GM12875 (cell line): Measurements from ENCODE around the gene OVCA2.

ENCODE experiments used
- H3K4me3 ChIP-seq: one replicate; pipeline ENCODE4 v1.5.1; 2011; ENCODE audit warnings: low read depth, low read length, control low read depth
- TF ChIP-seq, protein P1 (sequence below): IDR thresholded peaks from 2 replicates; pipeline ENCODE4 v1.5.1; 2011; ENCODE audit warnings: low read depth, mild to moderate bottlenecking, control low read depth, inconsistent platforms, low read length, moderate library complexity, borderline replicate concordance; ENCODE audit not compliant: insufficient read depth

OVCA2 gene

DNA sequence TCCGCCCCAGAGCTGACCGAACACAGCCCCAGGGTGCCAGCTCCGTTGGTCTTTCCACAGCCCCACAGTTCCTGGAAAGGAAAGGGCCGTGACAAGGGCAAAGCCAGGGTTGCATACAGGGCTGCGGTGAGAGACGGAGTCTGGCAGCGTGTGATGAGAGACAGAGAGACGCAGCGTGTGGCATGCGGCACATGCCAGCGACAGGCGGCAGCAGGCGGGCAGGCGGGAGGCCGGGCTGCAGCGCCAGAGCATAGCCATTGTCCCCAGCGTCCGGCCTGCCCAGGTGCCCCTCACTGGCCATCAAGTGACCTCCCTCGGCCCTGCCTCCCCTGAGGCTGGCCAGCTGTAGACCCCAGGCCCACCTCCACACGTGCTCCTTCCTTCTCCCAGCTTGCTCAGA, 25.3 kb upstream of the OVCA2 start:
- no peak overlapping the region for H3K4me3 ChIP-seq
- TF ChIP-seq, protein P1, sequence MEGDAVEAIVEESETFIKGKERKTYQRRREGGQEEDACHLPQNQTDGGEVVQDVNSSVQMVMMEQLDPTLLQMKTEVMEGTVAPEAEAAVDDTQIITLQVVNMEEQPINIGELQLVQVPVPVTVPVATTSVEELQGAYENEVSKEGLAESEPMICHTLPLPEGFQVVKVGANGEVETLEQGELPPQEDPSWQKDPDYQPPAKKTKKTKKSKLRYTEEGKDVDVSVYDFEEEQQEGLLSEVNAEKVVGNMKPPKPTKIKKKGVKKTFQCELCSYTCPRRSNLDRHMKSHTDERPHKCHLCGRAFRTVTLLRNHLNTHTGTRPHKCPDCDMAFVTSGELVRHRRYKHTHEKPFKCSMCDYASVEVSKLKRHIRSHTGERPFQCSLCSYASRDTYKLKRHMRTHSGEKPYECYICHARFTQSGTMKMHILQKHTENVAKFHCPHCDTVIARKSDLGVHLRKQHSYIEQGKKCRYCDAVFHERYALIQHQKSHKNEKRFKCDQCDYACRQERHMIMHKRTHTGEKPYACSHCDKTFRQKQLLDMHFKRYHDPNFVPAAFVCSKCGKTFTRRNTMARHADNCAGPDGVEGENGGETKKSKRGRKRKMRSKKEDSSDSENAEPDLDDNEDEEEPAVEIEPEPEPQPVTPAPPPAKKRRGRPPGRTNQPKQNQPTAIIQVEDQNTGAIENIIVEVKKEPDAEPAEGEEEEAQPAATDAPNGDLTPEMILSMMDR: no peak

DNA sequence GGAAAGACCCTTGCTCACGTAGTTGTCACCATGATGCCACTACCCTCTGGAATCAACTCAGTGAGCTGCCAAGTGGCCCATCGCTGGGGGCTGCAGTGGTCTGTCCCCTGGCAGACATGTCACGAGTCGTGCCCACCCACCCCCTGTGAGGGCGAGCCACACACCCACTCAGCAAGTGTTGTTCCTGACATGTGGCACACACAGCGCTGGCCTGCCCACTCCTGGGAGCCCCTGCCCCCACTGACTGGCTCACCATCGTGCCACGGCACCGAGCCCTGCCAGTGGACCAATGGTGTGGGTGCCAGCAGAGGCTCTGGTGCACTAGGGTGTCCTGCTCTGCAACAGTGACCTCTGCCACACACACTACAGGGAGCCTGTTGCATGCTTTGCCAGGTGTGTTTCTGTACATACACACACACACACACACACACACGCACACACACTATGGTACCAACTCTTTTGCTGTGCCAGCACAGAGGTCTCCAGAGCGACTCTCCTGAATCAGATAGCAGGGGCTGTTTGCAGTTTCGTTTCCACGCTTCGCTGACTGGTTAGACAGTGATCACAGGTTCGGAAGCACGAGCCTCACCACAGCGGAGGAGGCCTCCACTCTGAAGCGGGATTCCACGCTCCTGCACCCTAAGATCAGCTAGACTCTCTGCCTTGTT, 24.4 kb upstream of the OVCA2 start:
- no peak overlapping the region for H3K4me3 ChIP-seq
- TF ChIP-seq, protein P1: no peak

DNA sequence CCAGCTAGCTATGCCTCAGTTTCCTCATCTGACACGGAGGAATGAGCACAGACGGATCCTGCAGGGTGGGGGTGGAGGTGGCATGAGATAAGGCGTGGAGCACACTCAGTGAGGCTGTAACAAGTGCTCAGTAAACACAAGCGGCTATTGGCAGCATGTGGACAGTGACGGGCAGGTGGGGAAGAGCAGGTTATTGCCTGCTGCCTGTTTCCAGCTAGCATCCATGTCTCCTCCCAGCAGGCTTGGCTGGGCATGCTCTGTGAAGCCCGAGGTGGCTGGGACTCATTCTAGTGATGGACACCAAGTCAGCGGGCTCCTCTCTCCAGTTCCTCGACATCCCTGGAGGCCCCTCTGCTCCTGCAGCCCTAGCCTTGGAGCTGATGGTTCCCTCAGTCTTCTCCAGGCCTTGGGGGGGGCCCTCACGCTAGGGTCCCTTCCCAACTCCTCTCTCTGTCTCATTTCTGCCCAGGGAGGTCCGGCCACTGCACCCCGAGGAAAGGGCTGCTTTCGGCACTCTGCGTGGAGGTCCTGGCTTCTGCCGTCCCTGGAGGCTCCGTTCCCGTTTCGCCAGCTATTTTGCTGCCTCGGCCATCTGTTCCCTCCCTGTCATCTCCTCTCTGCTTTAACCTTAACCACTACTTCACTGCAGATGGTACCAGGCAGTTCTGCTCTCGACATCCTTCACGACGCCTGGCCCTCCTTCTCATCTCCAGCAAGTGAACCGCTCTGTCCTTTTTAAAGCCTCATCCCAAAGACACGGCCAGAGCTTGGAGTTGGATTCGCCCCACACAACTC, 22.9 kb upstream of the OVCA2 start:
- TF ChIP-seq, protein P1: no peak
- H3K4me3 ChIP-seq: no peak overlapping the region

DNA sequence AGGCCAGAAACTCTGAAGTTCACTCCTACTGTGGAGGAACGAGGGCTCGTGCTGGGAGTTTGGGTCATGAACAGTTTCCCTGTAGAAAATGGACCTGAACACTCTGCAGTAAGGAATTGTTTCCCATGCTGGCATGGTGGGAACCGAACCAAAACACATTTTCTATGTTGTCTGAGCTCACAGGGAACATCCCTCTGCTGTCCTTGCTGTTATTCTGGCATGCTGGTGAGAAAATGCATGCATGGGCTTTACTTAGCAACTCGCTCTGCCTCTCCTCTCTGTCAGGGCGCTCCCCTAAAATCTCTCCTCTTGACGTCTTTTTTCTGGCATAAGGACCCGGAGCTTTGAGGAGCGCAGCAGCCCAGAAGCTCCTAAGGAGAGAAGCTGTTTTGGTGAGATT, 22.1 kb upstream of the OVCA2 start:
- no peak overlapping the region for H3K4me3 ChIP-seq
- TF ChIP-seq, protein P1: no peak

DNA sequence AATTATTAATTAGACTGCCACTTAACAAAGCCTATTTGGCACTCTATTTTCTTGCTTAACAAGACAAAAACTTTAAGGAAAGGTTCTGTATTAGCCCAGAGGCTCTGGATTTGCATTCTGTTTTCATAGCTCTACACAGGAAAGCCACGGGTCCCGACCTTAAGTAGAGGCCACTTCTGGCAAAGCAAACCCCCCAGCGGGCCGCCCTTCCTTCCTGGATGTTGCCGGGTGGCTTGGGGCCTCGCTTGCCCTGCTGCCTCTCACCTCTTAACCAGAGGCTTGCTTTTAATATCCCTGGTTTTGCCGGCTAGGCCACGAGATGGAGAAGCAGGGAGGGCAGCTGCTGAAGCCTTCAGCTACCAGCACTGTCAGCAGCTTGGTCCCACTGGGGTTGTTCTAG, 21.1 kb upstream of the OVCA2 start:
- TF ChIP-seq, protein P1: no peak
- H3K4me3 ChIP-seq: no peak overlapping the region

DNA sequence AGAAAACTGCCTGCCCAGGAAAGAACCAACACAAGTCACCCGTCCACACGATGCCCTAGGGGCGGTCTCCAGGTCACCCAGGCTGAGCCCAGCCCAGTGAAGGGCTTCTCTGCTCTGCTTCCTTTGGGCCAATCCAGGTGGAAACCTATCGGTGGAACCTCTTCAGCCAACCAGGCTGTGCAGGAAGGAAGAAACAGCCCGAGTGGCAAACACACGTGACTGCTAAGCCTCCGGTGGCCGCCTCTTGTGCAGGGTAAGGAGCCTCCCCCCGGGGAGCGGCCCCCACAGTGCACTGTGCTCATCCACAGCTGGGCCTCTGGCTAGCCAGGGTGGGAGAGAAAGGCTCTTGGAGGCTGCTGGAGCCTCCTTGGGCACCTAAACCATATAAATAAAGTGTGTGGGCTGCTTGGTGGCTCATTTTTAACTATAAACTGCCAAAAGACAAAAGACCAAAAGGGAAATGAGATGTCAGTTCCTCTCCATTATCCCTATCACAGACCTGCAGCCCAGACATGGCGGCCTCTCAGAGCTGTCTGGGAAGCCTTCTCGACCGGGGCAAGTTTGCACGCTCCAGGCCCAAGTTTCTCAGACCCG, 19.1 kb upstream of the OVCA2 start:
- TF ChIP-seq, protein P1: no peak
- no peak overlapping the region for H3K4me3 ChIP-seq
